Endodermal cell (in vitro differentiated cells): ENCODE measurements around the gene LDLRAD4. TPM values are rescaled to one million over a fixed set of nuclear protein-coding genes. Genes with fewer than 3 reads are reported as not detected.

Experiments used
- DNase-seq: peaks from one replicate; pipeline ENCODE4 v3.0.0-alpha.2; 2017
- H3K27ac ChIP-seq: 2 replicates; pipeline ENCODE4 v1.5.1; 2013; ENCODE audit warnings: mild to moderate bottlenecking, low read depth, low read length, moderate library complexity
- H3K27me3 ChIP-seq: 2 replicates; pipeline ENCODE4 v1.6.1; 2013; ENCODE audit warnings: mild to moderate bottlenecking, low read length, moderate library complexity; ENCODE audit not compliant: insufficient read depth, control insufficient read depth, poor library complexity, severe bottlenecking
- H3K36me3 ChIP-seq: 2 replicates; pipeline ENCODE4 v1.7.0; 2013; ENCODE audit warnings: mild to moderate bottlenecking, low read length, moderate library complexity; ENCODE audit not compliant: control insufficient read depth, insufficient read depth
- H3K4me1 ChIP-seq: one replicate; pipeline ENCODE4 v1.7.0; 2013; ENCODE audit warnings: low read length; ENCODE audit not compliant: control insufficient read depth, insufficient read depth
- H3K4me3 ChIP-seq: 2 replicates; pipeline ENCODE4 v1.5.1; 2013; ENCODE audit warnings: mild to moderate bottlenecking, low read length, moderate library complexity
- H3K9ac ChIP-seq: 2 replicates; pipeline ENCODE4 v1.6.1; 2013; ENCODE audit warnings: mild to moderate bottlenecking, low read length, moderate library complexity; ENCODE audit not compliant: poor library complexity, severe bottlenecking; ENCODE audit errors: extremely low read depth
- H3K9me3 ChIP-seq: 2 replicates; pipeline ENCODE4 v1.6.1; 2013; ENCODE audit warnings: mild to moderate bottlenecking, low read length, moderate library complexity; ENCODE audit not compliant: control insufficient read depth
- H3K27ac Mint-ChIP-seq: 2 replicates; pipeline ENCODE4 v1.8.0; 2020; ENCODE audit warnings: mixed read lengths
- H3K27me3 Mint-ChIP-seq: 2 replicates; pipeline ENCODE4 v1.8.0; 2021; ENCODE audit warnings: mild to moderate bottlenecking, mixed read lengths; ENCODE audit not compliant: insufficient read depth
- H3K36me3 Mint-ChIP-seq: 2 replicates; pipeline ENCODE4 v1.8.0; 2020; ENCODE audit warnings: low read depth, mixed read lengths
- H3K4me1 Mint-ChIP-seq: 2 replicates; pipeline ENCODE4 v1.8.0; 2020; ENCODE audit warnings: mixed read lengths
- H3K4me3 Mint-ChIP-seq: 2 replicates; pipeline ENCODE4 v1.8.0; 2020; ENCODE audit warnings: mild to moderate bottlenecking, moderate library complexity, mixed read lengths
- H3K9me3 Mint-ChIP-seq: 2 replicates; pipeline ENCODE4 v1.8.0; 2020; ENCODE audit warnings: mild to moderate bottlenecking, mixed read lengths
- CTCF ChIP-seq: fragments of 200-600 bp; sonication (generic); conservative IDR thresholded peaks from 2 replicates; pipeline ENCODE4 v1.5.0; 2021; ENCODE audit warnings: antibody characterized with exemption, mild to moderate bottlenecking
- WGBS, 2 experiments: methylation state at CpG; one replicate each; pipeline versions ENCODE4 v1.1.5 to v1.1.7; 2013; ENCODE audit warnings: missing lambda C conversion rate in 2 of 2, mixed read lengths in 1 of 2; ENCODE audit not compliant: insufficient coverage in 1 of 2, insufficient read length in 1 of 2; 5-methylcytosine and 5-hydroxymethylcytosine counted together
- total RNA-seq, 2 donors: library from RNA; stranded (reverse); fragmentation: NEBNext Ultra II Directional in 1 of 2; extraction: Animal tissue kit (Norgen Biotek cat#: 25700) in 1 of 2; gene quantifications; 2 replicates in 1 of 2; 3 replicates in 1 of 2; pipeline ENCODE4 v1.2.1, GENCODE V29; 2021

Gene LDLRAD4
- total RNA-seq, 2 donors from 2014 or later: 14.9 to 15.1 TPM

- Mint-ChIP-seq H3K4me1 (no peaks in the 10 kb centered on the region), H3K36me3 (no peaks in the 10 kb centered on the region), H3K4me3 (no peak overlapping the region), H3K9me3 (no peaks in the 10 kb centered on the region), H3K27ac (no peak overlapping the region), H3K27me3 (no peaks in the 10 kb centered on the region)
- Histone ChIP-seq H3K36me3 (no peaks in the 10 kb centered on the region), H3K27ac (no peak overlapping the region), H3K9ac (no peak overlapping the region), H3K9me3 (no peaks in the 10 kb centered on the region), H3K4me1 (no peaks in the 10 kb centered on the region), H3K27me3 (no peaks in the 10 kb centered on the region), H3K4me3 (no peak overlapping the region)
- DNase-seq: no peak
- 89 to 100% methylated on average over 1 to 2 of the region's 2 CpGs for WGBS, 2 experiments
- no peak for TF ChIP-seq CTCF
Observed at GRCh38 chr18:13380691-13381070, 162.1 kb downstream of the LDLRAD4 start.

- H3K9me3 Mint-ChIP-seq: no peaks in the 10 kb centered on the region
- no peaks in the 10 kb centered on the region for H3K4me1 ChIP-seq
- no peaks in the 10 kb centered on the region for H3K4me1 Mint-ChIP-seq
- H3K27me3 ChIP-seq: no peaks in the 10 kb centered on the region
- H3K9ac ChIP-seq: no peak overlapping the region
- H3K27ac Mint-ChIP-seq: no peak overlapping the region
- peak overlapping the region; percentile 92 for H3K27ac ChIP-seq
- no peaks in the 10 kb centered on the region for H3K36me3 ChIP-seq
- H3K4me3 Mint-ChIP-seq: no peak overlapping the region
- TF ChIP-seq CTCF: no peak
- DNase-seq: no peak
- no peaks in the 10 kb centered on the region for H3K36me3 Mint-ChIP-seq
- H3K9me3 ChIP-seq: no peaks in the 10 kb centered on the region
- WGBS, 2 experiments: 91 to 100% methylated on average over 2 to 9 of the region's 9 CpGs
- no peaks in the 10 kb centered on the region for H3K27me3 Mint-ChIP-seq
- no peak overlapping the region for H3K4me3 ChIP-seq
Observed at GRCh38 chr18:13381331-13381730, 162.8 kb downstream of the LDLRAD4 start.

DNA sequence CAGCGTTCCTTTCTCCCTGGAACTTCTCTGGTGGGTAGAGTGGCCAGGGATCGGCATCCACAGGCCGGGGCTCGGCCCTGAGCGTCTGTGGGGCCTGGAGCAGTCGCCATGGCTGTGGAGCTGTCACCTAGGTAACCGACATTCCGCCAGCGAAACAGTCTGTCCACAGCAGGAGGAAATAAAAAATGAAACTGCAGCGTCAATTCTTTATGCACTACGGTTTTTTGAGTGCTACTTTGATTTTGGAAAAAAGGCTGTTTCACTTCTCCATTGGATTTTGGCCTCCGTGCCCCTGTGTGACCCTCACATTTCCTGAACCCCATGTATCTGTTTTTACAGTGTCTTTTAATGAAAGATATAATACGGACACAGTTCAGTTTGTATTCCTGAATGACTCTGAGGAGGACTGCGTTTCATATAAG, 163.4 kb downstream of the LDLRAD4 start:
- Mint-ChIP-seq H3K4me3 (no peak overlapping the region), H3K9me3 (no peaks in the 10 kb centered on the region), H3K27ac (no peak overlapping the region), H3K4me1 (no peaks in the 10 kb centered on the region), H3K36me3 (no peaks in the 10 kb centered on the region), H3K27me3 (no peaks in the 10 kb centered on the region)
- Histone ChIP-seq H3K36me3 (no peaks in the 10 kb centered on the region), H3K27ac (peak overlapping the region; percentile 92), H3K9ac (no peak overlapping the region), H3K4me3 (no peak overlapping the region), H3K27me3 (no peaks in the 10 kb centered on the region), H3K4me1 (no peaks in the 10 kb centered on the region), H3K9me3 (no peaks in the 10 kb centered on the region)
- WGBS, 2 experiments: 76 to 90% methylated on average over 10 to 14 of the region's 14 CpGs
- no peak for DNase-seq
- TF ChIP-seq CTCF: no peak
